Ectodermal cell (in vitro differentiated cells): ENCODE measurements around the gene KAT2B. TPM values are rescaled to one million over a fixed set of nuclear protein-coding genes. Genes with fewer than 3 reads are reported as not detected.
"Not testable (repeated sequence)": the region's sequence is repeated elsewhere in the genome, so short reads cannot be mapped to it uniquely, and the experiment has no call there.

ENCODE experiments used
- H3K27ac ChIP-seq: 2 replicates; pipeline ENCODE4 v1.7.0; 2013; ENCODE audit warnings: mild to moderate bottlenecking, low read depth, low read length; ENCODE audit not compliant: insufficient read depth, poor library complexity, severe bottlenecking
- H3K27me3 ChIP-seq: 2 replicates; pipeline ENCODE4 v1.7.0; 2013; ENCODE audit warnings: mild to moderate bottlenecking, low read length; ENCODE audit not compliant: insufficient read depth, control insufficient read depth, poor library complexity, severe bottlenecking
- H3K36me3 ChIP-seq: one replicate; pipeline ENCODE4 v1.7.0; 2013; ENCODE audit warnings: low read length; ENCODE audit not compliant: control insufficient read depth, insufficient read depth
- H3K4me1 ChIP-seq: one replicate; pipeline ENCODE4 v1.7.0; 2013; ENCODE audit warnings: low read length; ENCODE audit not compliant: control insufficient read depth, insufficient read depth
- H3K4me3 ChIP-seq: 2 replicates; pipeline ENCODE4 v1.7.0; 2013; ENCODE audit warnings: low read depth, low read length, control low read depth; ENCODE audit not compliant: insufficient read depth
- H3K9me3 ChIP-seq: 2 replicates; pipeline ENCODE4 v1.7.0; 2013; ENCODE audit warnings: mild to moderate bottlenecking, low read length, moderate library complexity; ENCODE audit not compliant: control insufficient read depth
- WGBS, 2 experiments: methylation state at CpG; one replicate each; pipeline ENCODE4 v1.1.7; 2013; ENCODE audit warnings: missing lambda C conversion rate in 2 of 2; 5-methylcytosine and 5-hydroxymethylcytosine counted together
- polyA plus RNA-seq, 4 experiments: library from polyadenylated mRNA; stranded (reverse); fragments of 50-300 nt; gene quantifications; one replicate each; pipeline ENCODE4 v1.2.3, GENCODE V29; 2013

The KAT2B gene
- polyA plus RNA-seq (2013, experiment 1 of 4): 6.7 TPM
- 8.4 TPM for polyA plus RNA-seq (2013, experiment 2 of 4)
- 5.9 TPM for polyA plus RNA-seq (2013, experiment 3 of 4)
- 8.8 TPM for polyA plus RNA-seq (2013, experiment 4 of 4)

DNA sequence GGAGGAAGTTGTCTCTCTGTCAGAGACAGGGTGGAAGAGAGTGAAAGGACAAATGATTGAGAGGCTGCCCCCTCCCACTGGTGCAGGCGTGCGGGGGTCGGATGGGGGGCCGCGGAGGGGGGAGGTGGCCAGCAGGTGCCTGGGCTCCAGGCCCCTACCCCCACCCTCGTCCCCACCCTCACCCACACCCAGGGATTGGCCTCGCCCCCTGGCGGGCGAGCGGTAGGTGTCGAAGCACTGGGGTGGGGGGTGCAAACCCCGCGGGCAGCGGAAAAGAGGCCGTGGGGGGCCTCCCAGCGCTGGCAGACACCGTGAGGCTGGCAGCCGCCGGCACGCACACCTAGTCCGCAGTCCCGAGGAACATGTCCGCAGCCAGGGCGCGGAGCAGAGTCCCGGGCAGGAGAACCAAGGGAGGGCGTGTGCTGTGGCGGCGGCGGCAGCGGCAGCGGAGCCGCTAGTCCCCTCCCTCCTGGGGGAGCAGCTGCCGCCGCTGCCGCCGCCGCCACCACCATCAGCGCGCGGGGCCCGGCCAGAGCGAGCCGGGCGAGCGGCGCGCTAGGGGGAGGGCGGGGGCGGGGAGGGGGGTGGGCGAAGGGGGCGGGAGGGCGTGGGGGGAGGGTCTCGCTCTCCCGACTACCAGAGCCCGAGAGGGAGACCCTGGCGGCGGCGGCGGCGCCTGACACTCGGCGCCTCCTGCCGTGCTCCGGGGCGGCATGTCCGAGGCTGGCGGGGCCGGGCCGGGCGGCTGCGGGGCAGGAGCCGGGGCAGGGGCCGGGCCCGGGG lies at the start of gene KAT2B:
TSS of gene KAT2B (plus strand) at position 682 of the 783 bp plus-strand sequence. CDS start at position 714, 32 bp downstream.
- no peaks in the 10 kb centered on the region for H3K27me3 ChIP-seq
- 0 to 1% methylated on average over 61 to 63 of the region's 75 CpGs for WGBS, 2 experiments
- H3K4me1 ChIP-seq: peaks cover 8% of the 10 kb centered on the region
- H3K27ac ChIP-seq: peak within 1 kb of the TSS; percentile 81
- peak within 1 kb of the TSS; percentile 78 for H3K4me3 ChIP-seq
- H3K36me3 ChIP-seq: no peaks in the 10 kb centered on the region
- no peaks in the 10 kb centered on the region for H3K9me3 ChIP-seq

DNA sequence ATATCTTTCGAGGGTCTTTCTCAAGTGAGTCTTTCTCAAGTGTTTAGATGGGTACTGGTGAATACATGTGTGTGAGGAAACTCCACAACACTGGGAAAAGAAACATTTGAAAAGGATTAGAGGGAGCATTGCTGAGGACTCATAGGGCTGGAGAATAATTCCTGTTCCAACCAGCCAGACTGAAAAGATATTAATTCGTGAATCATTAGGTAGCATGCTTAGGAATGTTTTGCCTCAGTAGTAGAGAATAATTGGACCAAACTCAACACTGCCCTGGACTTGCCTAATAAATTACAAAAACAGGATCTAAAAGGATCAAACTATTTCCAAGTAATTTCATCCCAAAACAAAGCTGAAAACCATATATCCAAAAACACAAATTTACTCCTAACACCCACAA lies 45.5 kb upstream of the KAT2B start:
- H3K9me3 ChIP-seq: no peaks in the 10 kb centered on the region
- WGBS, 2 experiments: 96 to 99% methylated on average over 2 of the region's 2 CpGs

GRCh38 chr3:19997502-19997901 lies 42.7 kb upstream of the KAT2B start:
- Histone ChIP-seq H3K36me3 (no peaks in the 10 kb centered on the region), H3K9me3 (no peaks in the 10 kb centered on the region), H3K4me3 (no peak overlapping the region), H3K4me1 (no peaks in the 10 kb centered on the region), H3K27ac (no peak overlapping the region), H3K27me3 (no peaks in the 10 kb centered on the region)
- 78 to 85% methylated on average over 3 to 4 of the region's 4 CpGs for WGBS, 2 experiments

More for the DNA sequence above, 45.5 kb upstream of the KAT2B start:
- H3K4me1 ChIP-seq: no peaks in the 10 kb centered on the region
- H3K27ac ChIP-seq: no peak overlapping the region
- H3K27me3 ChIP-seq: no peaks in the 10 kb centered on the region
- H3K4me3 ChIP-seq: no peak overlapping the region
- no peaks in the 10 kb centered on the region for H3K36me3 ChIP-seq

DNA sequence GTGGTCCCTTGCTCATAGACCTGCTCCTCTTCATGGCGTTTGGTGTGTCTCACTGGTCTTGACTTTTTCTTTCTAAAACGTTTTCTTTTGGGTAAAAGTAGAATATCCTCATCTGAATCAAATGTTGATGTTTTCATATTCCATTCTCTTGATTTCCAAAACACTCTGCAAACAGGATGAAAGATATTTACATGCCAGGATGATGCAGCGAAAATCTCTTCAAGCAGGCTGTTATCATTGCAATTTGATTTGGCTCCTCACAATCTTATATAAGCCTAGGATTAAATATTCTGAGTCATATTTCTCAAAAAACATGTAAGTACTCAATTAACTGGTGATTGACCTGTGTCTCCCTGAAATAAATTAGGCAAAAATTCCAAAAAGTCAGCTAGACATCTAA lies 38.3 kb upstream of the KAT2B start:
- no peaks in the 10 kb centered on the region for H3K9me3 ChIP-seq
- no peaks in the 10 kb centered on the region for H3K27me3 ChIP-seq
- H3K4me3 ChIP-seq: no peak overlapping the region
- no peak overlapping the region for H3K27ac ChIP-seq
- WGBS, 2 experiments: 66 to 78% methylated on average over 3 of the region's 3 CpGs
- no peaks in the 10 kb centered on the region for H3K4me1 ChIP-seq
- no peaks in the 10 kb centered on the region for H3K36me3 ChIP-seq

GRCh38 chr3:20007960-20008359 lies 32.3 kb upstream of the KAT2B start:
- WGBS, 2 experiments: 91 to 95% methylated on average over 20 of the region's 20 CpGs
- no peak overlapping the region for H3K4me3 ChIP-seq
- no peaks in the 10 kb centered on the region for H3K9me3 ChIP-seq
- H3K27ac ChIP-seq: no peak overlapping the region
- H3K4me1 ChIP-seq: no peaks in the 10 kb centered on the region
- no peaks in the 10 kb centered on the region for H3K27me3 ChIP-seq
- no peaks in the 10 kb centered on the region for H3K36me3 ChIP-seq

DNA sequence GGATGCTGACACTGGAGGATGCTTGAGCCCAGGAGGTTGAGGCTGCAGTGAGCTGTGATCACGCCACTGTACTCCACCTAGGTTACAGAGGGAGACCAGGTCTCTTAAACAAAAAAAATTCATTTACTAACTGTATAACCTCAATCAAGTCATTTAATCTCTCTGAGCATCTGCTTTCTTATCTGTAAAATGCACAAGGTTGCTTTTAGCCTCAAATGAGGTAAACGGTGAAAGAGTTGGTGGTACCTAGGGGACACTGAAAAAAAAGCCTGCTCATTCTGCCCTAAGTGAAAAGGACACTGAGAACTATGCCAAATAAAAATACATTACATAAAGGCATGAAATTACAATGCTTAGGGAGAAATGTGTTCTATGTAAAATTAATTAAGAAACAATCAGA lies 31.6 kb upstream of the KAT2B start:
- no peaks in the 10 kb centered on the region for H3K4me1 ChIP-seq
- no peaks in the 10 kb centered on the region for H3K9me3 ChIP-seq
- H3K27ac ChIP-seq: no peak overlapping the region
- H3K27me3 ChIP-seq: no peaks in the 10 kb centered on the region
- H3K36me3 ChIP-seq: no peaks in the 10 kb centered on the region
- no peak overlapping the region for H3K4me3 ChIP-seq
- 93 to 94% methylated on average over 2 of the region's 2 CpGs for WGBS, 2 experiments

GRCh38 chr3:20012164-20012563 lies 28.1 kb upstream of the KAT2B start, which contains the start of gene PP2D1:
PP2D1 (minus strand) TSS chr3:20012264; CDS start chr3:20012072, 192 bp downstream.
- Histone ChIP-seq H3K27me3 (no peaks in the 10 kb centered on the region), H3K4me1 (no peaks in the 10 kb centered on the region), H3K27ac (no peak within 1 kb of the TSS), H3K36me3 (no peaks in the 10 kb centered on the region), H3K9me3 (no peaks in the 10 kb centered on the region), H3K4me3 (no peak within 1 kb of the TSS)
- WGBS, 2 experiments: 89 to 98% methylated on average over 4 of the region's 4 CpGs

- no peaks in the 10 kb centered on the region for H3K27me3 ChIP-seq
- no peaks in the 10 kb centered on the region for H3K4me1 ChIP-seq
- no peaks in the 10 kb centered on the region for H3K36me3 ChIP-seq
- WGBS, 2 experiments: 95 to 100% methylated on average over 1 of the region's 1 CpG
- H3K4me3 ChIP-seq: no peak overlapping the region
- H3K9me3 ChIP-seq: no peaks in the 10 kb centered on the region
- H3K27ac ChIP-seq: no peak overlapping the region
Measured at GRCh38 chr3:20013396-20013795, 26.9 kb upstream of the KAT2B start.

DNA sequence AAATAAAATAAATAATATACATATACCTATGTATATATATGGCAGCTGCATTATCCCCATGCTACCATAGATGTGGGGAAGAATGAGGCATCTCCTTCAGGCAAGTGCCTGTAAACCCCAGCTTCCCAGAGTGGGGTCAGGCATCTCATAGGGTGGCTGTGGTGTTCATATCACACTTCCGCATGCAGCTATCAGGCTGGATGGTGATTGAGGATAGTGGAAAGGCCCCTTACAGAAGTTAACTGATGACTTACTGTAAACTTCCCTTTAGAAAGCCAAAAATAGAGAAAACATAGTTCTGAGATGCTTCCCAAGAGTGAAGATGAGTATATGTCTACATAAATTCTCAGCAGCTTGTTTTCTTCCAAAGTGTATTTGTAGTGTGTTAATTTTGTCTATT lies 24.7 kb upstream of the KAT2B start:
- H3K4me1 ChIP-seq: no peaks in the 10 kb centered on the region
- H3K4me3 ChIP-seq: no peak overlapping the region
- H3K36me3 ChIP-seq: no peaks in the 10 kb centered on the region
- no peaks in the 10 kb centered on the region for H3K27me3 ChIP-seq
- 100% methylated on average over 1 of the region's 1 CpG for WGBS, 2 experiments
- H3K27ac ChIP-seq: no peak overlapping the region
- H3K9me3 ChIP-seq: no peaks in the 10 kb centered on the region

GRCh38 chr3:20016076-20016475 lies 24.2 kb upstream of the KAT2B start:
- not testable (repeated sequence) for H3K4me1 ChIP-seq, H3K27ac ChIP-seq, H3K27me3 ChIP-seq, H3K36me3 ChIP-seq, H3K4me3 ChIP-seq, H3K9me3 ChIP-seq
- WGBS, 2 experiments: 86 to 87% methylated on average over 2 of the region's 3 CpGs
